GM18873 (cell line): ENCODE measurements around the gene MAN1A1.
"Not testable (repeated sequence)": the region's sequence is repeated elsewhere in the genome, so short reads cannot be mapped to it uniquely, and the experiment has no call there.

Experiments
- ATAC-seq: cut with Tn5 transposase; IDR thresholded peaks from one replicate; pipeline ENCODE4 v1.9.1; 2021; ENCODE audit warnings: mild to moderate bottlenecking, moderate library complexity, moderate number of reproducible peaks; ENCODE audit not compliant: unreplicated experiment, low FRiP score

MAN1A1 gene

DNA sequence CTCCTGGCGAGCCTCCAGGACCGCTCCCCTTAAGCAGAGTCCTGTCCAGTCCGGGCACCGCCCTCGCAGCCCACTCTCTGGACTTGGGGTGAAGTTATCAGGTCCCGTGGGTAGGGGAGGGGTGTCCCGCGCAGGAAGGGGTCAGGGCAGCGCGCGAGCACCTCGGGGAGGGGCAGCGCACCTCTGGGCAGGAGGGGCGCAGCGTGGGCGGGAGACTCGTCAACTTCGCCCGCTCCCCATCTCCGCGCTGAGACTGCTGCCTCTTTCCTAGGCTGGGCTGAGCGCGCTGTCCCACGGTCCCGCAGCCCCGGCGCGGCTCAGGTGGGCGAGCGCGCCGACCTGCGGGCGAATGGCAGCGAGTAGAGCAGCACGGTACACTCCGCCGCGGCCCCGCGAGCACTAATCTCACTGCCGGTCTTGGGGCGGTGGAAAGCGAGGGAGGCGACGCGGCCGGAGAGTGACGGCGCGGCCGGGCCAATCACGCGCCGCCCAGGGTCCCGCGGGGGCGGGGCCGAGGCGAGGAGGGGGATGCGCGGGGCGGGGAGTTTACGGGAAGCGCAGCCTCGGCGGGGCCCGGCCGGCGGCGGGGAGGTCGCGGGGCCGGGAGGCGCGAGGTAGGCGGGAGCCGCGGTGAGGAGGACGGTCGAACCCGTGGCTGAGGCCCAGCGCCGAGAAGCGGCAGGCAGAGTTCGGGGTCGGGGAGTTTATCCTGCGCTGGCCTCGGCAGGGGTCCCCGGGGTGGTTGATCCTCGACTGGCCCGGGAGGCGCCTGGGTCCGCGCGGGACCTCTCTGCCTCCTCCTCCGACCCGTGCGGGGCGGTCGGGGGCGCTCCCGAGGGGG, at the start of gene MAN1A1:
TSS of gene MAN1A1 (minus strand) at position 401 of the 841 bp plus-strand sequence. CDS start 696 bp downstream, outside the sequence.
- ATAC-seq: peak; percentile 66

- no peak for ATAC-seq
These were observed 45.6 kb upstream of the MAN1A1 start for GRCh38 chr6:119395192-119395591.

GRCh38 chr6:119390247-119390793, 40.8 kb upstream of the MAN1A1 start:
- no peak for ATAC-seq

DNA sequence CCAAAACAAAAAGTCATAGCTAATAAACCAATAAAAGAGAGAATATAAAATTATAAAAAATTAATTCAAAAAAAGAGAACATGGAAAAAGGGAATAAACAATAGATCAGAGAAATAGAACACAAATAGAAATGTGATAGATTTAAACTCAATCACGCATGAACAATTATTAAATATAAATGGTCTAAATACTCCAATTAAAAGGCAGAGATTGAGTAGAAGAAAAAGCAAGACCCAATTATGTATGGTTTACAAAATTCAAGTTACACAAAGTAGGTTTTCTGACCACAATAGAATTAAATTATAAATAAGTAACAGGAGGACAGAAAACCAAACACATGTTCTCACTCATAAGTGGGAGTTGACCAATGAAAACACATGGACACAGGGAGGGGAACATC, 36.4 kb upstream of the MAN1A1 start:
- no peak for ATAC-seq

DNA sequence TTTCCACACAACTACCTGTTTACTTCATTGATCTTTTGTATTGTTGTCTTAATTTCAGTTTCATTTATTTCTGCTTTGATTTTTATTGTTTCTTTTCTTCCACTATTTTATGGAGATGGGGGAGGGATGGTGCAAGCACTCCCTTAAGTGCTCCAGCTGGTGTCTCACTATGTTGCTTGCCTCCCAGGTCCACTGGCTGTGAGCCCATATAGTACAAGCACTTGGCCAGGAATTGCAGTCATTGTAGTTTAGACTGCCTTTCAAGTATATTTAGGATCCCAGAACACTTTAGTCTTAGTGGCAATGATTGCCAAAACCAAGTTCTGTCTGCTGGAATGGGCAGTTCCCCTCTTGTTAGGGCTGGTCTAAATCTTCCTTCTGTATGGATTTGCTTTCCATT, 34.9 kb upstream of the MAN1A1 start:
- ATAC-seq: no peak

- no peak for ATAC-seq
These were observed 30.2 kb upstream of the MAN1A1 start for GRCh38 chr6:119379809-119380208.

- ATAC-seq: not testable (repeated sequence)
These were observed 27.5 kb upstream of the MAN1A1 start for GRCh38 chr6:119377043-119377442.

DNA sequence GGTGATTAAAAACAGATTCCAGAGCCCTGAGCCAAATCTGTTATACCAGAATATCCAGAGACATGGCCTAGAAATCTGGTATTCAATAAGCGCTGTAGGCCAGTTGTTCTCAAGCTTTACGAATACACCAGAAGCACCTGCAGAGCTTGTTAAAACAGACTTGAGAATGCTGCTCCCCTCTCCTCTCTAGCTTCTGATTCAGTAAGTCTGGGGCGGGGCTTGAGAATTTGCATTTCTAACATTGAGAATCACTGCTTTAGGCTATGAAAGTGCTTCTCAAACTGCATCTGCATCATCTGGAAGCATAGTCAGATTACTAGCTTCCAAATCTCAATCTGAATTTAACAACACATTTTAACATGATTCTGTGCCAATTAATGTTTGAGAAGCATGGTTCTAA, 20.5 kb upstream of the MAN1A1 start:
- ATAC-seq: no peak

- ATAC-seq: no peak
These were observed 19.4 kb upstream of the MAN1A1 start for GRCh38 chr6:119368921-119369320.

DNA sequence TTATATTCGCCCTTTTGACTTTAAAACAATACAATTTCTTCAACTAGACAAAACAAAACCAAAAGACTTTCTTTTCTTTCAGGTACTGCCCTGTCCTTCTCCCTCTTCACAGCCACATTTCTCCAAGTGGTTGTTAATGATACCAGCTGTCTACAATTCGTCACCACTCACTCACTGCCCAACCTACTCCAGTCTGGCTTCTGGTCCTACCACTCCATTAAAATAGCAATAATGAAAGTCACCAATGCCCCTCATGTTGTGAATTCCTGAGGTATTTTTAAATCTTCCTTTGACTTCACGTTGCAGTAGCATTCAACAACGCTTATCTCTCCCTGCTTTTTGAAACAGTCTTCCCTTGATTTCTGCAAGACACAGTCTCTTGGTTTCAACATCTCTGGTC, 11.6 kb upstream of the MAN1A1 start:
- ATAC-seq: no peak

DNA sequence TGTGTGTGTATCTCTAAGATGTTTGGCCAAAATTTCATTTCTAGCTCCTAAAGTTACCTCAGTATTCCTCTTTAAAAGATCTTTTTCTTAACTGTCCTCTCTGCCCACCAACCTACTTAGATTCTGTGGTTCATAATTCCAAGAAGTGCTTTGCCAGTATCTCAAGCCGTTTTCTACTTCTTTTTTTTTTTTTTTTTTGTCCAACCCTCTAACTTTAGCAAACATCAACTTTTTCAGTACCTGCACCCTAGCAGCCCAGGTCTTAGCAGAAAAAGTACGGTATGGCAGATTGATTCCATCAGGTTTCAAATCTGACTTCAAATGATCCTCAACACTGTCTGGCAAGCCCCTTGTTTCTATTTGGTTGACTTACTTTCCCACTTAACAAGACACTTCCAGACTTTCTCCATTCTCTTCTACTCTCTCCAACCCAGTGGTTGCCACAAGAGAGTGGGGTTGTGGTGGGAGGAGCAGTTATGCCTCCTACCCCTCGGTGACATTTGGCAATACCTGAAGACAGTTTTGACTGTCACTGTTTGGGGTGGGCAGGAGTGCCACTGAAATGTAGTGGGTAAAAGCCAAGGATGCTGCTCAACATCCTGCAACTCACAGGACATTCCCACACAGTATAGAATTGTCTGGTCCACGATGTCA, 10.8 kb upstream of the MAN1A1 start:
- no peak for ATAC-seq

GRCh38 chr6:119355890-119356289, 6.3 kb upstream of the MAN1A1 start:
- ATAC-seq: no peak

DNA sequence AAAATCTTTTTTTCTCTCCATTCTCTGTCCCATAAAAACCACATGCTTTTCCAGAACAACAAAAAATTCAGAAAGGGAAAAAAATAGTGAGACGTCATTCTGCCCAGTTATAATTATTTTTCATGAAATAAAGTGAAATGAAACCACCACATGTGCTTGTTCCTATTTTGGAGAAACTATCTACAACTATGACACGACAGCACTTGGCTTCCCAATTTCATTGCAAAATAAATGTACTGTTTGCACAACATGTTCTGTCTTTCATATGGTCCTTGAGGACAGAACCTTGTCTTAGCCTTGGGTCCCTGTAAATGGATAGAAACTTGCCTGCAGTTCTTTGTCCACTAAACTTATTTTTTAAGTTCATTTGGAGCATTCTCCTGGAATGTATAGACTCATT, 5.6 kb upstream of the MAN1A1 start:
- no peak for ATAC-seq

GRCh38 chr6:119353696-119354095, 4.1 kb upstream of the MAN1A1 start:
- no peak for ATAC-seq

DNA sequence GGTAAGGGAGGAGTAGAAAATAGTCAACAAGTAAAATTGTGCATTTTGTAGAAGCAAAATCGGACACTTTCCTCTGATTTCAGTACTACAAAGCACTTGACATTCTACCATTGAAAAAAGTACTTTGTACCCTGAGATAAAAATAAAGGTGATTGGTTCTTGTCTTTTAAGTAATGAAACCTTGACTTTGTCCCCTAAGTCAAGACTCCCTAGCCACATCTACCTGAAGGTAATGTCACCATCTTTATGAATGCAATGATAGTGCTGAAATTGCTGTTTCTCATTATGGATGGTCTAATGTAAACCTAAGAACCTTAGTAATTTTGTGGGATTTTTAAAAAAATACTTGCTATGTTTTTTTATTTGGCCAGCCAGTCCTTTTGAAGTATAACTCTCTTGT, 2.4 kb upstream of the MAN1A1 start:
- ATAC-seq: no peak

DNA sequence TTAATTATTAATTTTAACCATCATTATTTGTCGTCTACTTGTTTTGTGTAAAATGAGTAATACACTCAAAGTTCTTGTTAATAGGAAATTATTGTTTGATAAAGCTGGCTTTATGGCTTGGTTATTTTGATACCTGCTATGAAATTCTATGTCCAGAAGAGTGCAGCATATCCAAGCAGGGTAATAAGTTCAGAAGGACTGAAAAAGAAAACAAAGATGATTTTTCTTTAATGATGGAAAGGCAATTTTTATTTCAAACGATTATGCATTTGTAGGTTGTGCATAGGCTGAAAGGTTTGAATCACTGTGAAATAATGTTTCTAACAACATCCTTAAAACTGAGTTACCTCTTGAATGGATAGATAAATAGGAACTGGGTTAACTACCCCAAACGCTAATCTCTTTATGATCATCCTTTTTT, 1.4 kb upstream of the MAN1A1 start:
- no peak for ATAC-seq

GRCh38 chr6:119350202-119350951, 816 bp upstream of the MAN1A1 start:
- peak; percentile 5 for ATAC-seq

DNA sequence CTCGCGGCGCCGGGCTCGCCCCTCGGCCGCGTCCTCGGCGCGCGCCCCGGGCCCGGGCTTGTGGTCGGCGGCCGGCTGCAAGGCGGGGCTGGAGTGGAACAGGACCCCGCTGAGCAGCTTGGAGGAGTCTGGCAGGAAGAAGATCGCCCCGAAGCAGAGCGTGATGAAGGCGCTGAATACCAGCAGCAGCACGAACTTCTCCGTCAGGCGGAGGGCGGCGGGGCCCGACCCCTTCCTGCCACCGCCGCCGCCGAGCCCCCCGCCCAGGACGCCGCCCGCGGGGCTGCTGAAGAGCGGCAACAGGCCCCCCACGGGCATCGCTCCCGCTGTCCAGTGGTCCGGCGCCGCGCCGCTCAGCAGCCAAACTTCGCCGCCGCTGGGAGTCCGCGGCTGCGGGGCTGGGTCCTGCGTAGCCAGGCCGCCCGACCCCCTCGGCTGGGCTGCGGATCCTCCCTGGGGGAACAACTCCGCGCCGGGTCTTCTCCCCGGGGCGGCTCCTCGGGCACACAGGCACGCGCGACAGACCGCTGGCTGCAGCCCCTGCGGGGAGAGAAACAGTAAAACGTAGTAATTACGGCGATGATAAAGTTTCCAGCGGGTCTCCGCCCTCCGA, 707 bp downstream of the MAN1A1 start:
- ATAC-seq: no peak

DNA sequence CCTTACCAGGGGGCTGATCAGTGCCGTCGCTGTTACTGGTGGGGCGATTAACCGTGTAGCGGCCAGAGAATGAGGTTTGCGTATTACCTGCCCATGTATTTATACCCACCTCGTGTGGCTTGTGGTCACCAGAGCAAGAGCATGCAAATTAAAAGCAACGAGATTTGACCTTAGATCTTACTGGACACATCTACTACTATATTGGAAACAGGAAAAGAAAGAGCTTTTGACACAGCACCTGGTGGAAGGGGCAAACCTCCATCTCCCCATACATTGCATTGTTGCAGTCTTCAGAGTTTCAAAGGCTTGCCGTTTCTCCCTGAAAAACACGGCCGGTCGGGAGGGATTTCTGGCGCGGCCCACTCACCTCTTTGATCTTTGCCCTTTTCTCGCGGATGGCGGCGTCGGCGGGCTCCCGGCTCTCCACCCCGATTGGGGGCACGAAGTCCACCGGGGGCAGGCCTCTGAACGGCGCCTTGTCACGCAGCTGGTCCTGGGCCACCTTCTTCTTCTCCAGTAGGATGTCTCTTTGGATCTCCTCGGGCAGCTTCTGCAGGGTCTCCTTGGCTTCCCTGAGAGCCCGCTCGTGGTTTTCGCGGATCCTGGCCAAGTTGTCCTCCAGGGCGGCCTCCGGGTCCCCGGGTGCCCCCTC, 1.3 kb downstream of the MAN1A1 start:
- ATAC-seq: peak; percentile 30
